Measurements from ENCODE around the gene STMN3.

The STMN3 gene

DNA sequence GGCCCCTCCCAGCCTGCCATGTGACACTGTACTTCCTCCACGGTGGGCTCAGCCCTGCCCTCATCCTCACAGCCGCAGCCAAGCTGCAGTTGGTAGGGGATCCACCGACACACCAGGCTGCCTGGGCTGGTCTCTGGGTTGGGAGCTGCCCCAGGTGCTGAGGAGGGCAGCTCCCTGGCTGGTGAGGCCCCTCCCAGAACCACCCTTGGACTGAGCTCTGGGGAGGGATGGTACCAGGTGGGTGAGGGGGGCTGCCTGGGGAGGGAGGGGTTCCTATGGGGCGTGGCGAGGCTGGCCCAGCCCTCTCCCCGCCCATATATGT, 43.0 kb upstream of the STMN3 start:
- Histone ChIP-seq H3K18ac (ENCODE audit: low read length) (no peak overlapping the region), H4K8ac (ENCODE audit: low read depth, low read length) (no peak overlapping the region), H3K36me3 (ENCODE audit: control insufficient read depth, insufficient read depth, low read length) (no peaks in the 10 kb centered on the region), H3K4me3 (ENCODE audit: low read length) (no peak overlapping the region), H3K79me2 (ENCODE audit: control insufficient read depth, insufficient read depth, low read length) (no peaks in the 10 kb centered on the region), H3K27me3 (ENCODE audit: insufficient read depth, low read length, poor library complexity) (no peaks in the 10 kb centered on the region), H3K23ac (ENCODE audit: low read length) (no peak overlapping the region), H2AK5ac (ENCODE audit: low read length) (no peak overlapping the region), H3K79me1 (ENCODE audit: low read length) (no peaks in the 10 kb centered on the region), H3K4ac (ENCODE audit: low read depth, low read length) (no peak overlapping the region), H2BK5ac (ENCODE audit: low read length) (no peak overlapping the region), H3K4me1 (ENCODE audit: control insufficient read depth, low read depth, low read length) (no peaks in the 10 kb centered on the region), H3K27ac (ENCODE audit: low read depth, low read length) (no peak overlapping the region), H2BK120ac (ENCODE audit: low read depth, low read length) (no peak overlapping the region), H2BK15ac (replicated peaks; ENCODE audit: low read depth) (no peak overlapping the region), H3K4me2 (ENCODE audit: low read length) (no peak overlapping the region), H4K5ac (ENCODE audit: low read length) (no peak overlapping the region), H3K9ac (ENCODE audit: low read length) (no peak overlapping the region), H3K56ac (ENCODE audit: low read length) (no peak overlapping the region)
- no CpG with 5 or more reads among the region's 6 CpGs for WGBS (ENCODE audit: extremely low coverage, insufficient coverage, low lambda C conversion rate)
- DNase-seq, result peak; percentile 74

DNA sequence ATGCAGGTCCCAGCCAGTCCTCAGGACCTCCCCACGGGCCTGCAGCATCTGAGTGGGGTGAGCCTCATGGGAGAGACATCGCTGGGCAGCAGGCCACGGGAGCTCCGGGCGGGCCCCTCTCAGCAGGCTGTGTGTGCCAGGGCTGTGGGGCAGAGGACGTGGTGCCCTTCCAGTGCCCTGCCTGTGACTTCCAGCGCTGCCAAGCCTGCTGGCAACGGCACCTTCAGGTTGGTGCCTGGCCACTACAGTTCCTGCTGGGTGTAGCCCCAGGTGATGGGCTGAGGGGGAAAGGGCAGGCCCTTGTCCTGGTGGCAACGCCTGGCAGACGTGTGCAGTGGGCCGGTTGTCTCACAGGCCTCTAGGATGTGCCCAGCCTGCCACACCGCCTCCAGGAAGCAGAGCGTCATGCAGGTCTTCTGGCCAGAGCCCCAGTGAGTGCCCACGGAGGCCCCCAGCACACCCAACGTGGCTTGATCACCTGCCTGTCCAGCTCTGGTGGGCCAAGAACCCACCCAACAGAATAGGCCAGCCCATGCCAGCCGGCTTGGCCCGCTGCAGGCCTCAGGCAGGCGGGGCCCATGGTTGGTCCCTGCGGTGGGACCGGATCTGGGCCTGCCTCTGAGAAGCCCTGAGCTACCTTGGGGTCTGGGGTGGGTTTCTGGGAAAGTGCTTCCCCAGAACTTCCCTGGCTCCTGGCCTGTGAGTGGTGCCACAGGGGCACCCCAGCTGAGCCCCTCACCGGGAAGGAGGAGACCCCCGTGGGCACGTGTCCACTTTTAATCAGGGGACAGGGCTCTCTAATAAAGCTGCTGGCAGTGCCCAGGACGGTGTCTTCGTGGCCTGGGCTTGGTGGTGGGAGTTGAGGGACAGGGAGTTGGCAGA, 42.4 kb upstream of the STMN3 start:
- Histone ChIP-seq H3K4me2 (ENCODE audit: low read length) (no peak overlapping the region), H3K23ac (ENCODE audit: low read length) (no peak overlapping the region), H3K27me3 (ENCODE audit: insufficient read depth, low read length, poor library complexity) (no peaks in the 10 kb centered on the region), H3K56ac (ENCODE audit: low read length) (no peak overlapping the region), H3K27ac (ENCODE audit: low read depth, low read length) (no peak overlapping the region), H4K5ac (ENCODE audit: low read length) (no peak overlapping the region), H2AK5ac (ENCODE audit: low read length) (no peak overlapping the region), H3K4ac (ENCODE audit: low read depth, low read length) (no peak overlapping the region), H2BK5ac (ENCODE audit: low read length) (no peak overlapping the region), H3K36me3 (ENCODE audit: control insufficient read depth, insufficient read depth, low read length) (no peaks in the 10 kb centered on the region), H3K4me3 (ENCODE audit: low read length) (no peak overlapping the region), H4K8ac (ENCODE audit: low read depth, low read length) (no peak overlapping the region), H3K18ac (ENCODE audit: low read length) (no peak overlapping the region), H2BK120ac (ENCODE audit: low read depth, low read length) (no peak overlapping the region), H2BK15ac (replicated peaks; ENCODE audit: low read depth) (no peak overlapping the region), H3K4me1 (ENCODE audit: control insufficient read depth, low read depth, low read length) (no peaks in the 10 kb centered on the region), H3K79me1 (ENCODE audit: low read length) (no peaks in the 10 kb centered on the region), H3K79me2 (ENCODE audit: control insufficient read depth, insufficient read depth, low read length) (no peaks in the 10 kb centered on the region), H3K9ac (ENCODE audit: low read length) (no peak overlapping the region)
- no CpG with 5 or more reads among the region's 25 CpGs for WGBS (ENCODE audit: extremely low coverage, insufficient coverage, low lambda C conversion rate)
- DNase-seq, result no peak

DNA sequence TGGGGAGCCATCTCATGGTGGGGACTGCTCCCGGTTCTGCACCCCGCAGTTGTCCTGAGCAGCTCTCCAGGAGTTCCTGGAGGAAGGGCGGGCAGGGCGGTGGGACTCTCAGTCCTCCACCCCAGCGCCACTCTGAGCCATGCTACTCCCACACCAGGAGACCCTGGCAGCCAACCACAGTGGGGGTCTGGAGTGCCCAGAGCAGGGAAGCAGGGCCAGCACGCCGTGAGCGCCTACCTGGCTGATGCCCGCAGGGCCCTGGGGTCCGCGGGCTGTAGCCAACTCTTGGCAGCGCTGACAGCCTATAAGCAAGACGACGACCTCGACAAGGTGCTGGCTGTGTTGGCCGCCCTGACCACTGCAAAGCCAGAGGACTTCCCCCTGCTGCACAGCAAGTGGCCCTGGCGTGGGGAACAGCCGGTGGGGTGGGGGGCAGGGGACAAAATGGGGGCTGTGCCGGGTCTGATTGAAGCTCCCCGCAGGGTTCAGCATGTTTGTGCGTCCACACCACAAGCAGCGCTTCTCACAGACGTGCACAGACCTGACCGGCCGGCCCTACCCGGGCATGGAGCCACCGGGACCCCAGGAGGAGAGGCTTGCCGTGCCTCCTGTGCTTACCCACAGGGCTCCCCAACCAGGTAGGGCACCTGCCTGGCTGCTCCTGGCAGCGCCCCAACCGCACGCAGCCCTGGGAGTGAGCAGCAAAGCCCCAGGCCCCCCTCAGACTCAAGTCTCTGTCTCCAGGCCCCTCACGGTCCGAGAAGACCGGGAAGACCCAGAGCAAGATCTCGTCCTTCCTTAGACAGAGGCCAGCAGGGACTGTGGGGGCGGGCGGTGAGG, 41.6 kb upstream of the STMN3 start:
- H3K4ac ChIP-seq (ENCODE audit: low read depth, low read length), result no peak overlapping the region
- no peak overlapping the region for H4K5ac ChIP-seq (ENCODE audit: low read length)
- no peak overlapping the region for H2BK120ac ChIP-seq (ENCODE audit: low read depth, low read length)
- H3K18ac ChIP-seq (ENCODE audit: low read length), result no peak overlapping the region
- no peaks in the 10 kb centered on the region for H3K4me1 ChIP-seq (ENCODE audit: control insufficient read depth, low read depth, low read length)
- no peak overlapping the region for H4K8ac ChIP-seq (ENCODE audit: low read depth, low read length)
- H3K27ac ChIP-seq (ENCODE audit: low read depth, low read length), result no peak overlapping the region
- no peak overlapping the region for H3K9ac ChIP-seq (ENCODE audit: low read length)
- no peak for DNase-seq
- no peak overlapping the region for H2BK5ac ChIP-seq (ENCODE audit: low read length)
- no peak overlapping the region for H3K56ac ChIP-seq (ENCODE audit: low read length)
- no peaks in the 10 kb centered on the region for H3K36me3 ChIP-seq (ENCODE audit: control insufficient read depth, insufficient read depth, low read length)
- no peaks in the 10 kb centered on the region for H3K27me3 ChIP-seq (ENCODE audit: insufficient read depth, low read length, poor library complexity)
- no peak overlapping the region for H3K4me3 ChIP-seq (ENCODE audit: low read length)
- no peak overlapping the region for H2AK5ac ChIP-seq (ENCODE audit: low read length)
- WGBS (ENCODE audit: extremely low coverage, insufficient coverage, low lambda C conversion rate), result no CpG with 5 or more reads among the region's 37 CpGs
- no peak overlapping the region for H3K23ac ChIP-seq (ENCODE audit: low read length)
- H2BK15ac ChIP-seq (replicated peaks; ENCODE audit: low read depth), result no peak overlapping the region
- no peaks in the 10 kb centered on the region for H3K79me1 ChIP-seq (ENCODE audit: low read length)
- no peaks in the 10 kb centered on the region for H3K79me2 ChIP-seq (ENCODE audit: control insufficient read depth, insufficient read depth, low read length)
- no peak overlapping the region for H3K4me2 ChIP-seq (ENCODE audit: low read length)

DNA sequence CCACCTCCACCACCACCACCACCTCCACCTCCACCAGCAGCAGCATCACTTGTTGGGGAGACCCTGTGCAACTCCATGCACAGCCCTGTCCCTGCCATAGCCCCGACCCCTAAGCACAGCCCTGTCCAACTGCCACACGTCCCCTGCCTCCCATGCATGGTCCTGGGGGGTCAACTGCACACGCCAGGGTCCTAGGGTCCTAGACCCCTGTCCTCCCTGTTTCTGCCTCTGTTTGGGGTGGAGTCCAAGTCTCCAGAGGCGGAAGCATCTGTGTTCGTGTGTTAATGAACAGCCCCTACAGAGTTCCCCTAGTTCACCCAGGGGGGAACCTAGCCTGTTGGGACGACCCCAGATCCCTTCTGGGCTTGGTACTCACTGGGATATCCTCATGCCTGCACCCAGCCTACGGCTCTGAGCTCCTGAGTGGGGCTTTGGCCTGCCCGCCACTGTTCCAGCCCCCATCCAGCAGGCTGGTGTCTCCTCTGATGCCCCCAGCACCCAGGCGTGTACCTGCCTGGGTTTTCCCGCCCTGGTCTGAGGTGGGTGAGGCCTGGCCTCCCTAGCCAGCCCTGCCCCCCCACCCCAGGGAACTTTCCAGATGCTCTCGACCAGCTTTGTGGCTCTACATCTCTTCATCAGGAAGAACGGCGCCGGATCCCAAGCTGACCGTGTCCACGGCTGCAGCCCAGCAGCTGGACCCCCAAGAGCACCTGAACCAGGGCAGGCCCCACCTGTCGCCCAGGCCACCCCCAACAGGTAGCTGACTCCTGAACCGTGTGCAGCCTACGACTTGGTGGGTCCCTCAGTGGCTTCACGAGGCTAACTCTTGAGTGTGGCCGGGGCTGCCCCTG, 40.7 kb upstream of the STMN3 start:
- H2AK5ac ChIP-seq (ENCODE audit: low read length), result no peak overlapping the region
- H3K23ac ChIP-seq (ENCODE audit: low read length), result no peak overlapping the region
- H3K79me2 ChIP-seq (ENCODE audit: control insufficient read depth, insufficient read depth, low read length), result no peaks in the 10 kb centered on the region
- H3K79me1 ChIP-seq (ENCODE audit: low read length), result no peaks in the 10 kb centered on the region
- no peak overlapping the region for H3K56ac ChIP-seq (ENCODE audit: low read length)
- no peak overlapping the region for H2BK5ac ChIP-seq (ENCODE audit: low read length)
- H3K4me3 ChIP-seq (ENCODE audit: low read length), result no peak overlapping the region
- no peaks in the 10 kb centered on the region for H3K36me3 ChIP-seq (ENCODE audit: control insufficient read depth, insufficient read depth, low read length)
- no peak overlapping the region for H2BK15ac ChIP-seq (replicated peaks; ENCODE audit: low read depth)
- WGBS (ENCODE audit: extremely low coverage, insufficient coverage, low lambda C conversion rate), result no CpG with 5 or more reads among the region's 21 CpGs
- H4K5ac ChIP-seq (ENCODE audit: low read length), result no peak overlapping the region
- H3K27ac ChIP-seq (ENCODE audit: low read depth, low read length), result no peak overlapping the region
- no peak overlapping the region for H3K9ac ChIP-seq (ENCODE audit: low read length)
- no peak overlapping the region for H3K18ac ChIP-seq (ENCODE audit: low read length)
- H2BK120ac ChIP-seq (ENCODE audit: low read depth, low read length), result no peak overlapping the region
- H4K8ac ChIP-seq (ENCODE audit: low read depth, low read length), result no peak overlapping the region
- no peaks in the 10 kb centered on the region for H3K27me3 ChIP-seq (ENCODE audit: insufficient read depth, low read length, poor library complexity)
- no peak for DNase-seq
- no peak overlapping the region for H3K4me2 ChIP-seq (ENCODE audit: low read length)
- H3K4me1 ChIP-seq (ENCODE audit: control insufficient read depth, low read depth, low read length), result no peaks in the 10 kb centered on the region
- no peak overlapping the region for H3K4ac ChIP-seq (ENCODE audit: low read depth, low read length)

DNA sequence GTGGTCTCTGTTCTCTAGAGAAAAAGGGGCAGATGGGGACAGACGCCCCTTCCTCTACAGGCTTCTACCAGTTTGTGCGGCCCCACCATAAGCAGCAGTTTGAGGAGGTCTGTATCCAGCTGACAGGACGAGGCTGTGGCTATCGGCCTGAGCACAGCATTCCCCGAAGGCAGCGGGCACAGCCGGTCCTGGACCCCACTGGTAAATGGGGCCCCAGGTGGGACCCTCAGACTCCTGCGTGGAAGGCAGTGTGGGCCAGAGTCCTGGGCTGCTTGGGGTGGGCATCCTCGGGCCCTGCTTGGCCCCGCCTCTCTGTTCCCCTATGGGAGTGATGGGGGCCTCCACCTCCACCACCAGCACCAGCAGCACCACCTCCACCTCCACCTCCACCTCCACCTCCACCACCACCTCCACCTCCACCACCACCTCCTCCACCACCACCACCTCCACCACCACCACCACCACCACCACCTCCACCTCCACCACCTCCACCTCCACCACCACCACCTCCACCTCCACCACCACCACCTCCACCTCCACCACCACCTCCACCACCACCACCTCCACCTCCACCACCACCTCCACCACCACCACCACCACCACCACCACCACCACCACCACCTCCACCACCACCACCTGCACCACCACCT, 40.0 kb upstream of the STMN3 start:
- no peak overlapping the region for H3K4me2 ChIP-seq (ENCODE audit: low read length)
- no peak overlapping the region for H3K18ac ChIP-seq (ENCODE audit: low read length)
- no peaks in the 10 kb centered on the region for H3K79me1 ChIP-seq (ENCODE audit: low read length)
- H4K5ac ChIP-seq (ENCODE audit: low read length), result no peak overlapping the region
- no peaks in the 10 kb centered on the region for H3K27me3 ChIP-seq (ENCODE audit: insufficient read depth, low read length, poor library complexity)
- no peak overlapping the region for H3K4ac ChIP-seq (ENCODE audit: low read depth, low read length)
- H3K27ac ChIP-seq (ENCODE audit: low read depth, low read length), result no peak overlapping the region
- no peak overlapping the region for H4K8ac ChIP-seq (ENCODE audit: low read depth, low read length)
- H2BK15ac ChIP-seq (replicated peaks; ENCODE audit: low read depth), result no peak overlapping the region
- H2BK120ac ChIP-seq (ENCODE audit: low read depth, low read length), result no peak overlapping the region
- DNase-seq, result no peak
- H3K56ac ChIP-seq (ENCODE audit: low read length), result no peak overlapping the region
- no peak overlapping the region for H2BK5ac ChIP-seq (ENCODE audit: low read length)
- no peaks in the 10 kb centered on the region for H3K36me3 ChIP-seq (ENCODE audit: control insufficient read depth, insufficient read depth, low read length)
- no peak overlapping the region for H2AK5ac ChIP-seq (ENCODE audit: low read length)
- H3K4me1 ChIP-seq (ENCODE audit: control insufficient read depth, low read depth, low read length), result no peaks in the 10 kb centered on the region
- no peak overlapping the region for H3K23ac ChIP-seq (ENCODE audit: low read length)
- no peak overlapping the region for H3K4me3 ChIP-seq (ENCODE audit: low read length)
- H3K9ac ChIP-seq (ENCODE audit: low read length), result no peak overlapping the region
- no peaks in the 10 kb centered on the region for H3K79me2 ChIP-seq (ENCODE audit: control insufficient read depth, insufficient read depth, low read length)
- WGBS (ENCODE audit: extremely low coverage, insufficient coverage, low lambda C conversion rate), result no CpG with 5 or more reads among the region's 10 CpGs

Data from mesendoderm (in vitro differentiated cells).